Measurements from ENCODE around the gene ARHGAP9.

Gene ARHGAP9

DNA sequence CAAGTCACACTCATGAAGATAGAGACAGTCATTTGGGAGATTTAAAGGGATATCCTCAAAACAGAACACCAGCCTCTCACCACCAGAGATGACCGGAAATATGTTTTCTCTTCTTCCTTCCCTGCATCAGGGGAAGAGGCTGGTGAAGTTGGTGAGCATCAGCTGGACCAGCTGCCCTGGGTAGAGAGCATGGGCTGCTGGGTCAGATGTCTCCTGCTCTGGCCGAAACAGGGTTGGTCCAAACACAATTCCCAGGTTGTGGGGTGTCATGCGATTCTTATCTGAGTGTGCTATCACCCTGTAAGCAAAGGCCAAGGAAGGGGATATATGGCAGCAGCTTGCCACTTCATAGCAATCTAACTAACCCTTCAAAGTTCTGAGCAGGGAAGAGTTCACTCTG lies 7.3 kb downstream of the ARHGAP9 start:
- no peak for DNase-seq (ENCODE audit: low read depth)

DNA sequence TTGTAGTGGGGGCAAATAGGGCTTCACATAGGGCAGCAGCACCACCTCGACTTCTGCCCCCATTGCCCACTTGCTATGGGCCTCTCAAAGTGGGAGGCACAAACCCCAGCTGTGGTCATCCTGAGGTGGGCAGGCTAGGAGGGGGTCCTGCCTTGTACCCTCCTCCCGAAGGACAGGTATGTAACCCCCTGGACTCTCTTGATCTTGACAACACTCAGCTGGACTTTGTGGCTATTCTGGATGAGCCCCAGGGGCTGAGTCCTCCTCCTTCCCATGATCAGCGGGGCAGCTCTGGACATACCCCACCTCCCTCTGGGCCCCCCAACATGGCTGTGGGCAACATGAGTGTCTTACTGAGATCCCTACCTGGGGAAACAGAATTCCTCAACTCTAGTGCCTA lies 8.0 kb downstream of the ARHGAP9 start:
- DNase-seq (ENCODE audit: low read depth) = no peak

DNA sequence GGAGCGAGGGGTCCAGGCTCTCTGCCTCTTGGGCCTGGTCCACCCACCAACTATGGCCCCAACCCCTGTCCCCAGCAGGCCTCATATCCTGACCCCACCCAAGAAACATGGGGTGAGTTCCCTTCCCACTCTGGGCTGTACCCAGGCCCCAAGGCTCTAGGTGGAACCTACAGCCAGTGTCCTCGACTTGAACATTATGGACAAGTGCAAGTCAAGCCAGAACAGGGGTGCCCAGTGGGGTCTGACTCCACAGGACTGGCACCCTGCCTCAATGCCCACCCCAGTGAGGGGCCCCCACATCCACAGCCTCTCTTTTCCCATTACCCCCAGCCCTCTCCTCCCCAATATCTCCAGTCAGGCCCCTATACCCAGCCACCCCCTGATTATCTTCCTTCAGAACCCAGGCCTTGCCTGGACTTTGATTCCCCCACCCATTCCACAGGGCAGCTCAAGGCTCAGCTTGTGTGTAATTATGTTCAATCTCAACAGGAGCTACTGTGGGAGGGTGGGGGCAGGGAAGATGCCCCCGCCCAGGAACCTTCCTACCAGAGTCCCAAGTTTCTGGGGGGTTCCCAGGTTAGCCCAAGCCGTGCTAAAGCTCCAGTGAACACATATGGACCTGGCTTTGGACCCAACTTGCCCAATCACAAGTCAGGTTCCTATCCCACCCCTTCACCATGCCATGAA lies 8.6 kb downstream of the ARHGAP9 start:
- no peak for DNase-seq (ENCODE audit: low read depth)

GRCh38 chr12:57470286-57470969 lies 9.2 kb downstream of the ARHGAP9 start:
- no peak for DNase-seq (ENCODE audit: low read depth)

DNA sequence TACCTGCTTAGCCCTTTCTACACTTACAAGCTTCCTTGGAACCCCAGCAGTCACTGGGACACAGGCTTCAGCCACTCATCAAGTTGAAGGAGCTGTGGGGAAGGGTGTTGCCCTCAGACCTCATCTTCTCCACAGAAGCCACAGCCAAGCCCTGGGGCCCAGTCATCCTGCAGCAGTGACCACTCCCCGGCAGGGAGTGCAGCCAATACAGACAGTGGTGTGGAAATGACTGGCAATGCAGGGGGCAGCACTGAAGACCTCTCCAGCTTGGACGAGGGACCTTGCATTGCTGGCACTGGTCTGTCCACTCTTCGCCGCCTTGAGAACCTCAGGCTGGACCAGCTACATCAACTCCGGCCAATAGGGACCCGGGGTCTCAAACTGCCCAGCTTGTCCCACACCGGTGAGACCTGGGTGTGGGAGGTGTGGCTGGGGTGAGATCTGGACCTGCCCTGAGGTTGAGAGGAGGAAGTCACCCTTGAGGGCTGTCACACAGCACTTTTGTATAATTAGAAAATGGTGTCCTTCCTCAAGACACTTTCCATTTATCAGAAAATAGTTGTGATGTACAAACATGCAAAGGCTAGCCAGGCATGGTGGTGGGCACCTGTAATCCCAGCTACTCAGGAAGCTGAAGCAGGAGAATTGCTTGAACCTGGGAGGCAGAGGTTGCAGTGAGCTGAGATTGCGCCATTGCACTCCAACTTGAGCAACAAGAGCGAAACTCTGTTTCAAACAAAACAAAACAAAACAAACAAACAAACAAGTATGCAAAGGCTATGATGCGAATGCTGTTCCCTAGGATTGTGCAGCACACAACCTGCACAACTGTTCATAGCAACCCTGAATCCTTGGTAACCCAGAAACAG lies 10.1 kb downstream of the ARHGAP9 start:
- DNase-seq (ENCODE audit: low read depth) = no peak

- no peak for DNase-seq (ENCODE audit: low read depth)
These were observed 11.8 kb downstream of the ARHGAP9 start for GRCh38 chr12:57467915-57468314.

DNA sequence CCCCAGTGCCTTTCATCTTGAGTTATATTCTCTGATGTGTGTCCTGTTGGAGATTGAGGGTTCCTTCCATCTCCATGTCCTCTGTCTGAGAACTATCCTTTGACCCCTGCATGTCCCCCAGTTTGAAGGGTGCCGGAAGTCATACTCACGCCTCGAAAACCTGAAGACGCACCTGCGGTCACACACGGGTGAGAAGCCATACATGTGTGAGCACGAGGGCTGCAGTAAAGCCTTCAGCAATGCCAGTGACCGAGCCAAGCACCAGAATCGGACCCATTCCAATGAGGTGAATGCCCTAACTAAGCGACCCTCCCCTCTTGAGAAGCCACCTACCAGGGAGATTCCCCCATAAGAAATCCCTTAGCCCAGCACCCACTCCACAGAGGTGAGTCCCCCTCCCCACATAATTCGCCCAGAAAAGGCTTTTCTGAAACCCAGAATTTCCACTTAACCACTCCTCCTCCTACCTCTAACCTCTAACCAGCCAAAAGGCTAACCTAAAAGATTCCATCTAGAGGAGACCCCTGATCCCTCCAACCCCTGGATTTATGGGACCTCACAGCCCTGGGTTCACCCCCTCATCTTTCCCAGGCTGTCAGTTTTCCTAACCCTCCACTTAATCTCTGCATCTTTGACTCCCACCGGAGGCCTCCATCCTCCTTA lies 12.3 kb downstream of the ARHGAP9 start:
- no peak for DNase-seq (ENCODE audit: low read depth)

DNA sequence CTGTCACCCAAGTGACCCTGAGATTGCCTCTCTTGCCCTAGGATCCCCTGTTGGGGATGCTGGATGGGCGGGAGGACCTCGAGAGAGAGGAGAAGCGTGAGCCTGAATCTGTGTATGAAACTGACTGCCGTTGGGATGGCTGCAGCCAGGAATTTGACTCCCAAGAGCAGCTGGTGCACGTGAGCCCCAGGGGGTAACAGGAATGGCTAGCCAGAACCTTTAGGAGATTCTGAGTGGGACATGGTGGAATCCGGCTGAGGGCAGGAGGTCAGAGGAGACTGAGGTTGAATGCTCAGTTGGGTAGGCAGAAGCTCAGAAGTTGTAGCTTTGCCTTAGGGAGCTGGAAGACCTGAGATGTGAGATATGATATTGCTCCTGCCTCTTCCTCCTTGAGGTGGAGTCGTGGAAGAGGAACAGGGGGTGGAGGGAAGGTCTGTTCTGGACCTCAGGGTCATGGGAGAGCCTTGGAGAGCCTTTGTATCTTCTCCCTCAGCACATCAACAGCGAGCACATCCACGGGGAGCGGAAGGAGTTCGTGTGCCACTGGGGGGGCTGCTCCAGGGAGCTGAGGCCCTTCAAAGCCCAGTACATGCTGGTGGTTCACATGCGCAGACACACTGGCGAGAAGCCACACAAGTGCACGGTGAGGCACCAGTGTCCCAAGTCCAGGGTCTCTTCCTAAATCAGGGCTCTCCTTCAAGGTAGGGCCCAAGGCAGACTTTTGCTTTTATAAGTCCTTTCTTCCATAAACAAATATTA lies 13.7 kb downstream of the ARHGAP9 start:
- no peak for DNase-seq (ENCODE audit: low read depth)

DNA sequence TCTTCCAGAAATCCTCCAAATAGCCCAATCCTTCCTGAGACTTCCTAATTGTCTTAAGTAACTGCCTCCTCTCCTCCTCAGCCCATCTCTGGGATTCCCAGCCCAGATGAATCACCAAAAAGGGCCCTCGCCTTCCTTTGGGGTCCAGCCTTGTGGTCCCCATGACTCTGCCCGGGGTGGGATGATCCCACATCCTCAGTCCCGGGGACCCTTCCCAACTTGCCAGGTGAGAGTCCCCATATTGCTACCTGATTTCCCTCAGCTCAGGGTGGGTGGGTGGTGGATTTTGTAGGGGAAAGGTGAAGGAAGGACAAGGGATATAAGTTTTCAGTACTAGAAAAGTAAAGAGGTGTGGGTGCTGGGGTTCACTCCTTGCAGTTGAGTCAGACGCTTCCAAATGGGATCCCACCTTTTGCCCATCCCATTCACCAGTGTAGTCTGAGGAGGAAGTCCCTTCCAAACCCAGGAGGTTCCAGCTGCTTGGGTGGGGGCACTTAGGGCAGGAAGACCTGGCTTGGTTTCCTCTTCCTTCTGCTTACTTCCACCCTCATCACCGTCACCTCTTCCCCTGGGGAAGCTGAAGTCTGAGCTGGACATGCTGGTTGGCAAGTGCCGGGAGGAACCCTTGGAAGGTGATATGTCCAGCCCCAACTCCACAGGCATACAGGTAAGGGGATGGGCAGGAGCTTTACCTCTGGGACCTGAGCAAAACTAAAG lies 14.5 kb downstream of the ARHGAP9 start:
- DNase-seq (ENCODE audit: low read depth) = no peak

DNA sequence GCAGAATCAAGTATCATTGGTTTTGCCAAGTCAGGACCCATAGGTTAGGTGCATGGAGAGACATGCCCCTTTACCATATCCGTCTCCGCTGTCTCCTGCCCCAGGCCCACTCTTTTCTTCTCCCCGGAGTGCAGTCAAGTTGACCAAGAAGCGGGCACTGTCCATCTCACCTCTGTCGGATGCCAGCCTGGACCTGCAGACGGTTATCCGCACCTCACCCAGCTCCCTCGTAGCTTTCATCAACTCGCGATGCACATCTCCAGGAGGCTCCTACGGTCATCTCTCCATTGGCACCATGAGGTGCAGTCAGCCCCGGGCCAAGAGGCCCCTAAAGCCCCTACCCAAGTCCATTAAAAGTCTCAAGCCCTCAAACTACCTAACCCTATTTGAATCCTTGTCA lies 15.1 kb downstream of the ARHGAP9 start:
- DNase-seq (ENCODE audit: low read depth) = no peak

DNA sequence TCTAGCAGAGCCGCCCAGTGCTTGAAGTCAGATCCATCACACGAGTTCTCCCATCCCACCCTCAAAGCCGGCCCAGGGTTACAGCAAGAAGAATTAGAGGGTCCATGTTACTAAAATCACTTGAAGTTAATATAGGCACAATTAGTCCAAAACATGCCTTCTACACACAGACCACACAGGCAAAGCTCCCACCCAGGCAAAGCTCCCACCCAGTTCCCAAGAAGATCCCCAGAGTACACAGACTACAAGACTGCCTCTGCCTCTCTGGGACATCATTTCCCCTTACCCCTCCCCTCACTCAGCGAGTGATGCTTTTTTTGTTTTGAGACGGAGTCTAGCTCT lies 16.8 kb downstream of the ARHGAP9 start:
- DNase-seq (ENCODE audit: low read depth) = no peak

GRCh38 chr12:57462251-57462911 lies 17.3 kb downstream of the ARHGAP9 start:
- peak; percentile 89 for DNase-seq (ENCODE audit: low read depth)

GRCh38 chr12:57461917-57462250 lies 17.8 kb downstream of the ARHGAP9 start:
- no peak for DNase-seq (ENCODE audit: low read depth)

GRCh38 chr12:57461276-57461916 lies 18.3 kb downstream of the ARHGAP9 start:
- DNase-seq (ENCODE audit: low read depth) = peak; percentile 75

DNA sequence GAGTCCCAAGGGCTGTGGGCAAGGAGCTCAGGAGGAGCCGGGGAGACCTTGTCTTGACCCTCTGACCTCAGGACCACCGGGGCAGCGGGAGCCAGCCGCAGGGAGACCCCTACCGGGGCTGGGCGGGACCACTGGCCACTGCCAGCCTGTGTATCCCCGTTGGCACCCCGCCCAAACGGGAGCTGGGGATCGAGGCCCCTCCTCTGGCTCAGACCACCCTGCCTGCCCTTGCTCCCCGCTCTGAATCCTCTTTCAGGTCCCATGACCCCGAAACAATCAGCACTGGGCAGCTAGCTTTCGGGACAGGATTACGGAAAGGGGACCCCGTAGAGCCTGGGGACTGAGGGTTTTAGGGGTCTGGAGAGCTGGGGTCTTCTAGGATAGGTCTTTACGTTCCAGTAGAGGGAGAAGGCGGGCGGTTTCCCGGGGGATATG lies 18.8 kb downstream of the ARHGAP9 start:
- DNase-seq (ENCODE audit: low read depth) = no peak

- no peak for DNase-seq (ENCODE audit: low read depth)
These were observed 19.2 kb downstream of the ARHGAP9 start for GRCh38 chr12:57460468-57460784.

GRCh38 chr12:57459750-57460467 lies 19.8 kb downstream of the ARHGAP9 start, which contains the start of gene GLI1:
Gene GLI1, plus strand, starts transcription at chr12:57459785. Its CDS starts 3,907 bp downstream, at chr12:57463692.
- DNase-seq (ENCODE audit: low read depth) = no peak

DNA sequence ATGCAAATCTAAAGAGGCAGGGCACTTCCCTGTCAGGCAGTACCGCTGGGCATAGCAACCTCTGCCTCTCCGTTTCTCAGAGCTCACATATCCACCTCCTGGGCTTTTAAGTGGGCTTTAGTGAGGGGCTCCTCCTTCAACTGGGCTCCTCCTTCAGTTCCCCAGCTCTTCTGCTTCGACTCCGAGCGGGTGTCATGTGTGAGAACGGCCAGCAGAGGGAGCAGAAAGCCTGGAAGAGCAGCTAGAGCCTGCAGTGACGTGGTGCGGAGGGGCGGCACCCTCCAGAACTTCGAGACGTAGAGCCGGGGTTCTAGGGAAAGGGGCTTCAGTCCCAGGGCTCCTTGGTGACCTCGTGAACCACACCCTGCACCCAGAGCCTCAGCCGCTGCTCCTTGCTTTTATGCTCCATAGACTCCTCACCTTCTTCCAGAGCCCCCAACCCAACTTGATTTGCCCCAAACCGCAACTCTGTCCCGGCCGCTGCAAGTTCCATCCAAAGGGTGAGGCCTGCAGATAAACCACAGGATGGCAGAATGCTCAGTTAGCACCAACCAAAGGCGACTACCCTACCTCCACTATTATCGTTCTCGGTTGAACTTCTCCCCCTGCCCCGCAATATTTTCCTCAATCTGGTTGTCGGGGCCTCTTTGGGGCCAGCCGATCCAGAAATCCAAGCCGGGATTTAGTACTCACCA lies 20.5 kb downstream of the ARHGAP9 start:
- DNase-seq (ENCODE audit: low read depth) = peak; percentile 96

DNA sequence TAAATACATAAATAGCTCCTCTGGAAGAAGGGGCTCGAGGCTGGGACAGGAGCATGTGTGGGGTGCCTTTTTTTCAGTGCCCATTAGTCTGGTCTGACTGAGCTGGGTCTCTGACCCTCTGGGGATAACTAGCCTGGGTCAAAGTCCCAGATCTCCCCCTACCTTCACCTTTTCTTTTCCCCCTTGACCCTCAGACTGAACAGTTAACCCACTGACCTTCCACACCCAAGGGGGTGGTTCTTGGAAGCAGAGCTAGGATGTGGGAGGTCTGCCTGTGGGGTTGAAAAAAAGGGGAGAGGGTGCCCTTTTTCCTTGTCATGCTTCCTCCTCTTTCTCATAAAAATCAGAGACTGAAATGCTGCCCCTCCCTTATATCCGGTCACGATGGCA lies 21.0 kb downstream of the ARHGAP9 start:
- no peak for DNase-seq (ENCODE audit: low read depth)
